HG03280 (cell line): ENCODE results near the gene LEMD2.
A peak's percentile ranks its signal among the peaks of the same experiment; 100 is the strongest.

ENCODE experiments used
- ATAC-seq: cut with Tn5 transposase; IDR thresholded peaks from one replicate; pipeline ENCODE4 v1.9.1; 2021; ENCODE audit warnings: mild to moderate bottlenecking, moderate library complexity; ENCODE audit not compliant: unreplicated experiment

Gene LEMD2

DNA sequence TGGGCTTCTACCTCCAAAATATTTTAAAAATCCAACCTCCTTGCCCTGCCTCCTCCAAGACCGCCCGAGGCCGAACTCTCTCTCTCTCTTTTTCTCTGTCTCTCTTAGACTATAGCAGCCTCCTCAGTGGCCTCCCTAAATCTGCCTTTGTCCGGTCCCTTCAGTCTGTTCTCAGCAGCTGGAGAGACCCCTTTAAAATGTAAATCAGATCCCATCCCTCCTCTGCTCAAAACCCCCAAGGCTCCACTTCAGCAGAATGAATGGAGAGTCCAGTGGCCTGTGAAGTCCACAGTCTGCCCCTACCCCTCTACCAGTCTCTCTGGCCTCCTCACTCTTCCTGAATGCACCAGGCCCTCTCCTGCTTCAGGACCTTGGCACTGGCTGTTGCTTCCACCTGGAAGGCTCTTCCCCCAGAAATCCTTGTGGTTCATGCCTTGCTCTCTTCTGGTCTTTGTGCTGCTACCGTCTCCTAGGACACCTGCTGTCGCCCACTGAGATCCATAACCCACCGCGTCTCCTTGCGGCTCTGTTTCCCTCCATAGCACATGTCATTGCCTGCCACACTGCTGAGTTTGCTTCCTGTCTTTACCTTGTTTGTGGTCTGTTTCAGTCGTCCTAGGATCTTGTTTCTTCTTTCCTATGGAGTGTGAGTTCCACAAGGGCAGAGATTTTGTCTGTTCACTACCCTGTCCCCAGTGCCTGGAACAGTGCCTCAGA is 8.9 kb upstream of the LEMD2 start:
- ATAC-seq: no peak

DNA sequence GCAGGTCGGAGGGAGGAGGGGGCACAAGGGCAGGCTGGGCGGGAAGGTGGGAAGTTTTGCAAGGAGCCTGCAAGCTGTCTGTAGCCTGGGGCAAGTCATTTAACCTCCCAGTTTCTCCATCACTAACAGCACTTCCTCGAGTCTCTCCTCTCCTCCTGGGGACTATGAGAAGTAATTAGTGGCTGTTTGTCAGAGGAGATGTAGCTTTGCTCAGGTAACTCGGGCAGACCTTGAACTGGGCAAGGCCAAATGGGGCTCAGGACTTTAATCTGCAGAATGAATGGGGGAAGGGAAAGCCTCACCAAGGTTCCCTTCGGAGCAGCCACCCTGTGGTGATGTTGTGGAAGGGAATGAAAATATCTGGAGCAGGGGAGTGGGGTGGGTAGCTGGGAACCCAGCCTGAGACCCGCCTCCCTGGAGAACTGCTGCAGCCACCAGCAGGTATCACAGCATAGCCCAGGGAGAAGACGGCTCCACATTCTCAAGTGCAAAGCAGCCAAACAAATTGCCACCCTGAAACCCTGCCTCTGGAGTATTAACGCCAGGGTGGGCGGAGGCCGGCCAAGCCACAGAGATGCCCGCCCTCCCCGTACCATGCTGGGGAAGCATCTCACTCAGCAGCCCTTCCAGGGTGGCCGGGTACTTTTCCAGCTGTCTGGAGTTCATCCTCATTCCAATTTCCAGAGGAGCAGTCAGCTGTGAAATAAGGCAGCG is 6.1 kb upstream of the LEMD2 start:
- ATAC-seq: no peak

DNA sequence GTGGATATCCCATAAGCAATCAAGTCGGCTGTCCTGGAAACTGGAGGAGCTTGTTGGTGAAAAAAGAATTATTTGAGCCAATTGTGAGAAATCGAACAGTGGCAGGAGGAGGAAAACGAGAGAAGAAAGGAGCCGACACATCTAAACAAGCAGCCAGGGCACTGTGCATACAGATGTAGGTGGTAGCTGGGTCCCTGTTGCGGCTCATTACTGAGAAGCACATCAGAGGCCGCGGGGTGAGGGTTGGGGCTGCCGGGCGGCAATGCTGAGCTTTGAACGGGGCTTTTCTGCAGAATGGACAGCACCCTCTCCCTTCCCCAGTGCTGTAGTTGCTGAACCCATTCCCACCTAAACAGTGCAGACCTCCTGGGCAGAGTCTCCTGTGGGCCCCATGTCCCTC is 4.1 kb upstream of the LEMD2 start:
- ATAC-seq: no peak

DNA sequence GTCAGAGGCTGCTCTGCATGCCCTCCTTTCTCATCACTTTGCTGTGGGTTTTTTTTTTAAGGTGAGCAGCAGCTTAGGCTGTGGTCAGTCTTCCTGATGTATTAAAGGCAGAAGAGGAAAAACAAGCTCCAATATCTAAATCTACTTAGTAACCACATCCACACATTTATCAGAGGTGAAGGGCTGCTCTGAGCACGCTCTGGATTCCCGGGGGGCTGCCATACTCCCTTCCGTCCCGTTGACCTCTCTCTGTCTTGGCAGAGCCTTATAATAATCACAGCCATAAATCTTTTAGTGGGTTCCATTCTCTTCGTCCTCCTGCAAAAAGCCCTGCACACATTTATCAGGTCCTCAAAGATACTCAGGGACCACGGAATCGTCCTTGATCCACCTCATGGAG is 2.7 kb upstream of the LEMD2 start:
- ATAC-seq: no peak

DNA sequence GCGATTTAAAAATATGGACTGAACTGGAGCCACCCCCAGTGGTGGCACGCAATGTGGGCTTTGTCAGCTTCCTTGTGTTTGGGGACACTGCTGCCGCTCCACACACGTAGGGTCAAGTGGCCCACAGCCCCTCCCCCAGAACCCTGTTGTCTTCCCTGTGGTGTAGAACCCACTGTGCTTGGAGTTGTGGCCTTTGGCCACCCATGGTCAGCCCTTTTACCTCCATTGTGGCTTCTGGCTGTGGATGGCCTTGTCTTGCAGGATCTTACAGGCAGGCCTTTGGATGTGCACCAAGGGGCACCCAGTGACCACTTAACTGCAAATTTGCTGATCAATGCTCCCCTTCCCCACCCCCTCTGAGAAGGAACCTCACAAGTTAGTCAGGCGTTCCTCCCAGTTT is 2.0 kb upstream of the LEMD2 start:
- ATAC-seq: no peak

DNA sequence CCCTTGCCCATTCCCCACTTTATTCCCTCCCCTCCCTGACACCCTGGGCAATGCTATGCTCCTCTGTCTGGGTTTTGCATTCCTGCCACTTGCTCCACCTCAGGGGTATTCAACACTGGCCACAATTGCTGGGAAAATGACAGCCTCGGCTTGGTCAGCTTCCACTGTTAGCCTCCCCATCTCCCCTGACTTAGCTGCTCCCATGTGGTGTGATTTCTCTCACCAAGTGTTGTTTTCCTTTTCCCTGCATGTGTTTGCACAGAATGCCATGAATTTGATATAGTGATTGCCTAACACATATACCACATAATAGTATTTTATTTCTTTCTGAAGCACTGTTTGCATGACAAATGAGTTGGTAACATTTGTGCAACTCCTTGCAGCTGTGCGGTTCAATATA is 1.4 kb upstream of the LEMD2 start:
- ATAC-seq: no peak

DNA sequence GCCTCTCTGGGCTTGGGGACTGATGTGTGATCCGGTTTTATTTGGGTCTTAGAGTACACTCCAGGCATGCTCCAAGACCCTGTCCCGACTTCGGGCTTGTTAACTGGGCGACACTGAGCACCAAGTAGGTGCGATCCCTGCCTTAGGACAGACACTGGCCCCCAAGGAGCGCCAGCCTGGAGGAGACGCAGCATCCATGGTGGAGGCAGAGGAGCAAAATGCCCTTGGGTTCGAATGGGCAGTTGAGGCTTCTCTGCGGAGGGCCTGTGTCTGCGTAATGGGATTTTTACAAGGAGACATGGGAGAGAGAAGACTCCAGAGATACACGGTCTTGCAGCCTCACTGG is 593 bp upstream of the LEMD2 start:
- ATAC-seq: no peak

DNA sequence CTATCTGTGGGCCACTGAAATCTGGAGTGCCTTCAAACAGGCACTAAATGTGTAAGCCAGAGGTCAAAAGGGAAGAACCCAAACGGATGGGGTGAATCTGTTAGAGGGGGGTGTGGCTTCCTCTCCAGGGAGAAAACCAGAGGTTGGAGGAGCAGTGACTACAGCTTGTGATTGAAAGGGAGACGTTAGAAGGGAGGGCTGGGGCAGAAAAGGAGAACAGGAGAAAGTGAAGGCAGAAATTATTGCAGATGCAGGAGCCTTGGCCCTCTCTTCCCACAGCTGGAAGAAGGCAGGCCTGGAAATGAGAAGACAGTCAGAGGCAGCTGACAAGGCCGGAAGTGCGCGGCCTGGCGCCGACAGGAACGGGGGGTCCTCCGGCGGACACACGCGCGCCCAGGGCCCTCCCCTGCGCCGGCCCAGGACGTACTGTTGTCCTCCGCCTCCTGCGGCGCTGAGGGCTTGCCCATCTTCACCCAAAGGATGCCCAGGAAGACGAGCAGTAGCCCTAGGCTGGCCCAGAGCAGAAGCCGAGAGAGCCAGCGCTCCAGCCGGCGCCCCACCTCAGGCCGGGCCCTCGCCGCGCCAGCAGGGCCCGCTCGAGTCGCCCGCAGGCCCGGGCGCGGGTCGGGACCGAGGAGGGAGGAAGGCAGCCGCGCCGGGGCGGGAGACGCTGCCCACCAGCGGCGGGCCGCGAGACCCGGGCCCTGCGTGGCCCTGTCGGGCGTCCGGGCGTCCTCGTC is 806 bp downstream of the LEMD2 start:
- ATAC-seq: peak; percentile 45

DNA sequence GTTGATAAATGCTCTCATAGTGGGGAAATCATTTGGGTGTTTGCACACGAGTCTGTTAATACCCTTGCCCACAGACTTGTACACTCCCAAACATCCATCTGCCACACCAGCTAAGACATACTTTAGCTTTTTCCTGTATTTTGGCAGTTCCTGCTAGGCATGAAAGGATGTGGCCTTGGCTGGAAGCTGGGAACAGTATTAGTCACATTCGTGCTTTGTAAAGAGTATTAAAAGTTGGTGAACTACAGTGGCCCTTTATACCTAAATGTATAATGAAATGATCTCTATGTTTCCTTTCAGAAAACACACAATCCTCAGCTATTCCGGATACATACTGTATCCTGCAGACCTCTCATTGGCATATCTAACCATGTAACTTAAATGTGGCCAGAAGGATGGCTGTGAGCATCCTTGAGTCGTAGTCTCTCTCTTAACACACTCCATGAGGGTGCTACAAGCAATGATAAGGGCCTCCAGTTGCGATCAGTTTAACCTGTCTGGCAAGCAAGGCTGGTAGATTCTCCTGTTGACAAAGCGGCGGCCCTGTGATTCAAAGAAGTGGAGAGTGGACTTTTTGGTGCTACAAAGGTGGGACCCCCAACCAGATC is 1.5 kb downstream of the LEMD2 start:
- no peak for ATAC-seq

DNA sequence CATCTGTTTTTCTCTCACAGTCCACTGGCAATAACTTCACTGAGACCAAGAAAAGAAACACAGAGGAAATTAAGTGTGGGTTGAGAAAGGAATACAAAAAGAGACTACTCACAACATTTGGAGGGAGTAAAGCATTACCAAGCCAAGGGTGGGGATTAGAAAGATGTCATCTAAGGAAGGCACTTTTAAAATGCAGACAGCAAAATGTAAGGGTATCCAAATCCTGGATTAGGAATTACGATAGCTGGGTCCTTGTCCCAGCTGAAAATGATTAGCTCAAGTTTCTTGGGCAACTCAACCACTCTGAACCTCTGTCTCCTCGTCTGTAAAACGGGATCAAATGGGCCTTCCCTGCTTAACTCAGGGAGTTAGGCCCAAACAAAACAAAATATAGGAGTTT is 2.2 kb downstream of the LEMD2 start:
- ATAC-seq: no peak

DNA sequence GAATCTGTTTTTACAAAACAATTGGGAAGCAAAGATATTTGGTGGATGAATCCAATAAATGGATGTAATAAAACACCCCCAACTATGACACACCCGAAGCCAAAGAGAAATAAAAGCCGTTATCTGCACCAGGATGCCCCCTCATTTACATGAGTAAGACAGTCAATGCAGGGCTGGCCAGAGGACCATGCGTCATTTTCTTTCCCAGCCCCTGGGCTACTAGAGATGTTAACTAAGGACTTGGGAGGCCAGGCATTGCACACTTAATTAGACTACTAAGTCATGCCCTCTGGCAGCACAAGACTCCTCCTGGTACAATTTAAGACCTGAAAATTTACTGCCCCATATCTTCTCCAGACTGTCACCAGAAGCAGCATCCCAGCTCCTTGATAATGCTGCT is 3.2 kb downstream of the LEMD2 start:
- no peak for ATAC-seq

DNA sequence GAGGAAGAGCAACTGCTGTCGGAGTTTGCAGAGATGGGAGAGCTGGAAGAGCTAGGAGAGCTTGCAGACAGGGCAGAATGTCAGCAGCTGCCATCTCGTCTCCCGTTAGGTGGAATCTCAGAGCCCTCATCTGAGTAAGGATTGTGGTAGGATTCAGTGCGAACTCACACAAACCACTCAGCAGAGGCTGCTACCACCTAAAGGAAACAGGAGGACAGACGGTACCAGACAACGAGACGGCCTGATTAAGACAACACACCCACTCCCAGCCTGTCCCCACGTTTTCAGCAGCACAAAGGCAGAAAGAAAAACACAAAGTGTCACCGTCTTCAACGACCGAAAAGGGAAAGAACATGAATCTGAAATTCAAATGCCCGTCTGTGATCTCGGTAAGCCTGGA is 4.1 kb downstream of the LEMD2 start:
- ATAC-seq: no peak

DNA sequence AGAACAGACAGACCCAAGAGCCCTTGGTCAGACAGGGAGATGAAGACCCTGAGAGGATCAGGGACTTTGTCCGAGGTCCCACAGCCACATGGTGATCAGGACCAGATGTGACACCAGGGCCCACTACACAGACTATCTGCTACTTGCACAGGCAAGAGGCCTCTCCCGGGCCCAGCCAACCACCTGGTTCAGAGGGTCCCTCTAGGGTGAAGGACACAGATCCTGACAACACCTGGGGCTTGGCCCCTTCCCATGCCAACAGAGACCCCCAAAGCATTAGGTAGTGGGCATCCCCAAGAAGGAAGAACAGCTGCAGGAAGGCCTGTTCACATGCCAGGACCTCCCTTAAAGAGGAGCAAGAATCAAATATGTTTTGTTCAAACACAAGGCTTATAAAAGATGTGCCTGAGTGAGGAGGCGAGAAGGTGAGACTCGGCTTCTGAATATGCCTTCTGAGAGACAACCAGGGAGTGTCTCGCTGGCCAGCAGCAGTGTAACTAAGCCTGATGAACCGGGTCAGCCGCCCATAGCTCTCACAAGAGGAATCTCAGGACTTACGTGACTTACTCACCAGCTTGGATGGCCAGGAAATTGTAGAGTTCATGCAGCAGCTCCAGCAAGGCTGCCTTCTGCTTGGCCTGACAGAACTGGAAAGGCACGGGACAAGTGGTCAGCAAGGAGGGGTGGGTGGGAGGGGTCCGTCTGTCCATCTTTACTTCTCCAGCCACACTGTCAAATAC is 5.0 kb downstream of the LEMD2 start:
- no peak for ATAC-seq

DNA sequence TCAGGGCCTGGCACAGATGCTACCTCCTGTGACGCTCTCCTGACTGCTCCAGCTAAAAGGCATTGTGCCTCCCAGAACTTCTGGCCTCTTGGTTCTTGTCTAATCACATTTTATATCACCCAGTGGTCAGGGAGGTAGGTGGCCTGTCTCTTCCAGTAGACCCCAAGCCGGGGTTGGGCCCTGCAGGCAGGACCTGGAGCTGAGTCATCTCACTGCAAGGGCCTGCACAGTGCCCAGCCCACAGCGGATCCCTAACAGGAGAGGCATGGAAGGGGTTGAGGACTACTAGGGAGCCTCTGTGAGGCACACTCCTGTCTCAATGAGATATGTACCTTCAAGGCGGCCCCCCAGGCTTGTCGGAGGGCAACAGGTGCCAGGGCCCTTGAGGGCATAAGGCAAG is 6.4 kb downstream of the LEMD2 start:
- ATAC-seq: no peak

DNA sequence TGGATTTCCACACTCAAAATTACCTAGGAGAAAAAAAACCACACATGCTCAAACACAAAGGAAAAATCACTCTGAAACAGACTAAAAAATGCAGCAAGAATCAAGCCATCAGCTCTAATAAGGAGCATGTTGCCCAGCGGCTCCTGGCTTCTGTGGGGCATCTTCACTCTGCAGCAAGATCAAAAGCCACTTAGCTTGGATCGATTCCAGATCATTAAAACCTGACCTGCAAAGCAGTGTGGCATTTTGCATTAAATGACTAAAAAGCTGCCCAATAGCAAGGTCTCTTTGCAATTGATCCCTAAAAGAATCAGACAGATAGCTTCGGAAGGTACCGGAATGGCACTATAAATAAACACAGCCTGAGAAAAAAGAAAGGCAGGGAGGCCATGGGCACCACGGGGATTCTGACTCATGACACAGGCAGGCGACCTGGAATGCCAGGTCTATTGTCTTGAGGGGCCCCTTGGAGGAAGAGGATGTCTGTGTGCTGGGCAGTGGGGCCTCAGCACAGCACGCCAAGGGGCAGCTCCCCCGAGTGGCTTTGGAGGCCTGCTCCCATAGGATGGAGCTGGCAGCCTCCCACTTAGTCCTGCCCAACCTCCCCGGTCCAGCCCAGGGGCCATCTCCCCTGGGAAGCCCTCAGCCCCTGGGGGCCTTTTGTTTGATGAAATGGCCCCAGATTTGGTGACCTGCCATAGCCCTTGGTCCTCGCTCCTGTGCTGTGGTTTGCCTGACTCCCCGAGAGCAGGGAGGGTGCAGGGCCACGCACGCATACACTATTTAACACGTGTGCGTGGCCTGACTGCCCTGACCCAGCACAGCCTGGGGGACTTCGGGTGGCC is 7.6 kb downstream of the LEMD2 start:
- ATAC-seq: no peak

DNA sequence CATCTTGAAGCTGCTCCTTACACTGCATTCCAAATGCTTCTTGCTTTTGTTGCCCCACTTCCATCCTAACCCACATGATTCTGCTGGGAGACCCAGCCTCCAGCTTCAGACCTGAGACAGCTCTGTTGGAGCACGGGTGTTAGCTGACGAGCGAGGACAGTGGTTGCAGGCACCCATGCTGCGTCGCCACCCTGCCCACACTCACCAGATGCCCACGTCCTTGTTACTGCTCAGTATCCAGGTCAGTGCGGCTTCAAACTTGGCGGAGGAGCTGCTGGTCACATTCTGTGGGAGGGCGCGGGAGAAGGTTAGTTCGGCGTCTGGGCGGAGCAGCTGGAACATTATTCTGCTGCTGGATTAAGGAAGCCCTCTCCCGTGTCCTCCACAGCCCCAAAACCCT is 9.0 kb downstream of the LEMD2 start:
- no peak for ATAC-seq

DNA sequence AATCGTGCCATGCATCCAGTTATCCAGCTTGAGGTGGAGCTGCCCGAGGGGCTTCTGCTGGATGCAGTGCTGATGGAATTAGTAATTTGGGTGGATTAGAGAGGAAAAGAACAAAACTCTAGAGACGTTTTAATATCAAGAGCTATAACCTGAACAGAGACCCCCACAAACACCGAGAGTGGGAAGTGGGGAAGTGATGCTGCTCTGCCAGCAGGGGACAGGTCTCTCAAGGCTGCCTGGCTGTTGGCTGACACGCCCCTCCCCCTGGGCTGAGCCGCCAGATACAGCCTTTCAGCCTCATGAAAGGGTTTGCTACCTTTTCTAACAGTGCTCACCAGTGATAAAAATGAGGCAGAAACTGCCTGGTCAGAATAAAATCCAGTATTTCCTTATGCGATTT is 9.6 kb downstream of the LEMD2 start:
- no peak for ATAC-seq

DNA sequence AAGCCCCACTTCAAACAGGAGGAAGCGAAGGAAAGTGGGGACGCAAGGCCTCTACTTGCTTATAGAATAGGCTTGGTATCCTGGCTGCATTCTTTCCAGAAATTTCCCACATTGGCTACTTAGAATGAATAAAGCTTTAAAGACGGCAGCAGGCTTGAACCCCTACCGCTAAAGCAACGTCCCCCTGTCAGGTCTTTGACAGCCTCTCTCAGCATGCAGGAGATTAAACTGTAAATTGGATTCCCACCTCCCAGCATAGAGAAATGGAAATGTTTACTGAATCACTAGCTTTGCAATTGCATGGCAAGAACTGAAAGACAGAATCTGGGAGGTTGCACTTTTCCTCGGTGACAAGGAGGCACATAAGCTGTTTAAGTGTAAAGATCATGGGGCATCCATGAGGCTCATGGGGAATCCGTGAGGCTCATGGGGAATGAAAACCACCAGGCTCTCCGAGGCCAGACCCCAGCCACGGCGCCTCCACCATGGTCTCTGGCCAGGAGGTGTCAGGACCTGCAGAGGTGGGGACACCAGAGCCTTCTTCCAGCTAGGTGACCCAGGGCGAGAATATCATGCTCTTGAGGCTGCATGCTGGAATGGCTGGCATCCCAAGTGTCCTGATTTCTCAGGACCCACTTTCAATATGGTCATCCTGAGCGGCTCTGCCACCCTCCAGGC is 10.3 kb downstream of the LEMD2 start:
- no peak for ATAC-seq
